NCI-H2196 (cell line): Measurements from ENCODE around the gene CYSLTR2.

Experiments
- DNase-seq: peaks from one replicate; lab custom pipeline; 2025; ENCODE audit not compliant: unreplicated experiment; lab: John Stamatoyannopoulos, UW

The CYSLTR2 gene, protein sequence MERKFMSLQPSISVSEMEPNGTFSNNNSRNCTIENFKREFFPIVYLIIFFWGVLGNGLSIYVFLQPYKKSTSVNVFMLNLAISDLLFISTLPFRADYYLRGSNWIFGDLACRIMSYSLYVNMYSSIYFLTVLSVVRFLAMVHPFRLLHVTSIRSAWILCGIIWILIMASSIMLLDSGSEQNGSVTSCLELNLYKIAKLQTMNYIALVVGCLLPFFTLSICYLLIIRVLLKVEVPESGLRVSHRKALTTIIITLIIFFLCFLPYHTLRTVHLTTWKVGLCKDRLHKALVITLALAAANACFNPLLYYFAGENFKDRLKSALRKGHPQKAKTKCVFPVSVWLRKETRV

DNA sequence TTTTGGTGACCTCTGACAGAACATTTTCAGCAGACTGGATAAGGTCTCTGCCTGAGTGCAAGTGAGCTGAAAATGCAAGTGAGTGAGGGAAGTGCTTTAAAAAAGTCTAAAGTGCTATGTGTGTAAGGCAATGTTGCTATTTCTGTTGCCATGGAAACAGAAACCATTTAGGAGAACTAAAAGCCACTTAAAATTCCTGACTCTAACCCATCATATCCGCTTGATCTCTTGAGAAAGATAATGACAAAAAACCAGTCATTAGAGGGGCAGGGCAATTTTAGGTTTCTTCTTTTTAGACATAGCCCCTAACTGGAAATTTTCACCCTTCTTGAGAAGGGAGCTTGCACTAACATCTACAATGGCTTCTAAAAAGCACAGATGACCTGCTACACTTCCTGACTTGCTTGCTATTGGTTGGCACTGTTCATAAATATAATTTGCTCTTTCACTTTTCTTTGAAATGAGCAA, at the start of gene CYSLTR2:
TSS of gene CYSLTR2 (plus strand) at position 458 of the 468 bp plus-strand sequence. CDS start 52,889 bp downstream, outside the sequence.
- no peak for DNase-seq

DNA sequence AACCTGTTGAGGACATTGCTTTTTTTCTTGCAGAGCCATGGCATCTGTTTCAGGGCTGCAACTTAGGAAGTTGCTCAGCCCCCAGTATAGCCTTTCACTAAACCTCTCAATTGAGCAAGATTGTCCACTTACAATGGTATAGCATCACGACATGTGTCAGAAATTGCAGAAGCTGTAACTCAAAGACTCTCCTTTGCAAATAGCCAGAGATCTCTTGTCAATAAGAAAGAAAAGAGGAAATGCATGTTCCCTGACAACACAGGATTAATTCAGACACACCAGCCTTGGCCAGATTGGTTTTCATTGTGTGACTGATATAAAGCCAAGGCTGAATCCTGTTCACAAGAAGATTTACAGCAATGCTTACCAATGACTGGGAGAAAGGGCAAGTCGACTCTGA, 38.7 kb upstream of the CYSLTR2 start:
- DNase-seq = no peak

DNA sequence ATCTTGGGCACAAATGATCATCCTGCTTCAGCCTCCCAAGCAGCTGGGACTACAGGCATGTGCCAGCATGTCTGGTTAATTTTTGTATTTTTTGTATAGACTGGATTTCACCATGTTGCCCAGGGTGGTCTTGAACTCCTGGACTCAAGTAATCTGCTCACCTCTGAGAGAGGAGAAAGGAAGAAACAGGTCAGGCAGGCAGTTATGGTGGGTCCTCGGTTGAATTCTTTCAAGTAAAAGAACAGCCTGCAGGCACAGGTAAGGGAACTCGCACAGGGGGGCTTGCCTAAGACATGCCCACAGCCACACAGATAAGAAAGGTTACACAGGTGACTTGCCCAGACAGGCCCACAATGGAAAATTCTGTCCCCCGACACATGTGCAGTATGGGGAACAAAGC, 34.8 kb upstream of the CYSLTR2 start:
- DNase-seq = no peak

DNA sequence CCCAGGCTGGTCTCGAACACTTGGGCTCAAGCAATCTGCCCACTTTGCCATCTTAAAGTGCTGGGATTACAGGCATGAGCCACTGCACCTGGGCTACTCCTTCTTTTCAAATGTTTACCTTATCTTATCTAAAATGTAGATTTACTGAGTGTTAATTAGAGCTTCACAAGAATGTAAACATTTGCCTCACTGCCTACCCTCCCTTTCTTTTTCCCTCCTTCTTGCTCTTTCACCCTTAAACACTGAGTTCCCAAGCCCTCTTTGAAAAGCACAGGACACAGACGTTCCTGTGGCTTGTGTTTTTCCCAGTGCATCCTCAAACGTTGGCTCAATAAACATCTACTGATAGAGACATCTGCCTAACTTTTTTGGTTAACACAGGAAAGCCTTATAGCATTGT, 32.7 kb upstream of the CYSLTR2 start:
- DNase-seq = no peak

DNA sequence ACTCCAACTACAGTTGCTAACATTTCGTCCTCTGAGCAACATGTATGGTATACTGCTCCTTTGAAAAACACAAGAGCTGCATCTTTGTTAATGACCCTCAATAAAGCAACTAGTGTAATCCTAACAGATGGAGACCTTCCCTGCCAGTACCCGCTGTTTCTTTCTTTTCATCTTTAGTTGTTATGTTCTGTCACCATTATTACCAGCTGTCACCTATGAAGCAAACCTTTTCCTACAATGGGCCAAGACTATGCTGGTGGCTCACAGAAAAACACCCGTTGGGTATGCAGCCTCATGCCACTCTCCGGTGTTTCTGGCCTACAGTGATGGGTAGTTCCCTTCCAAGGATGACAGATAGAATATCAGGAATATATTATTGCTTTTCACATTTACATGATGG, 29.7 kb upstream of the CYSLTR2 start:
- no peak for DNase-seq

DNA sequence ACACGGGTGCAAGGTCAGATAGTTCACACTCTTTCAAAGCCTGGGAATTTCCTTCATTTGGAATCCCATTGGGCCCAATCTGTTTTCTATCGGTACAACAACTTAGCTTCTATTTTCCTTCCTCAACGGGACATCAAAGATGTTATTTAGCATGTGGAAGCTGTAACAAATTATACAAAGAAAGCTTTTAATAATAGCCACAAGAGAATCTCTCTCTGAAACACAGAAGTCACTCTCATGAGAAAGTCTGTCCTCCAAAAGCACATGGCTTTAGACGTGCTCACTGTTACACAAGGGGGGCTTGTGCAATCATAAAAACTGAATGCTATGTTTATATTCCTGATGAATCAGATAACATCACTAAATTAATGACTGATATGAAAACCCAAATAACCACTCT, 28.9 kb upstream of the CYSLTR2 start:
- no peak for DNase-seq

DNA sequence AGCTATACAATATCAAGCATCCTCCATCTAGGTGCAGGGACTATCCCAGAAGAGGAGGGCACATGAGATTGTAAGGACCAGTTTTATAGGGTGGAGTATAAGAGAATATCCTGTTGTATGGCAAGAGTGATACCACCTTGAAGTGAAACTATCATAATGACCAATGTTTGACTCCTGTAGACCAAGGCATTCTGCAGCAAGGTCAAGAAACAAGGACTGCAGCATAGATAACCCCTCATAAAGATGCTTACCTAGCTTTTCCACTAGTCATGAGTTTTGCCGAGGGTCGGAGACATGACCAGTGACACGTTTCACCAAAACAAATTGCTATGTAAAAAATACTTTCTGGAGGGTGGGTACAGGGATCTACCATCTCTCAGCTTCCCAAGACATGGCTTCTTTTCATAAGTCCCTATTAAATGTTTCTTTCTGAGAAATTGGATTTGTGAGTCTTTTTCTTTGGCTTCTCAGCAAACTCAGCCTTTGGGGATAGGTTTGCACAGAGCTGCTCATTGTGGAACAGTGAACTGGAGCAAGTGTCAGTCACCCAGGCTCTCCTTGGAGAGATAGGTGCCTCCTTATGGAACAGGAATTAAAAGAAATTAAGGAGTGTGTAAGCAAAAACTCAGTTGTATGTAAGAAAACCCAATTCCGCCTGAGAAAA, 28.2 kb upstream of the CYSLTR2 start:
- no peak for DNase-seq

DNA sequence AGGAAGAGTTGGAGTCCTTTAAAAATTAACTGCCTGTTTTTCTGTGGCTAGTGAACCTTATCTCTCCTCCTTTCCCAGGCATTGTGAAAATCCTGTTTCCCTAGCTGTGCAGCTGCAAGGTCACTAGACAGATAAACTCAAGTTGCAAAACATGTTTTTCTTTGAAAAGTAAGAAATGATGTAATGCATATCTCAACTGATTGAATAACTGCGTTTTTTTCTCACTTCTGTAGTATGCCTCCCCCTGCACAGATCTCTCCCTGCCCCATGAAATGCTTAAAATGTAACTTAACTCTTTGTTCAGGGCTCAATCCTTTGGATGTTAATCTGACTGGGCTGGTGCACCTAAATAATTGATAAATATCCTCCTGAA, 27.7 kb upstream of the CYSLTR2 start:
- DNase-seq = no peak

DNA sequence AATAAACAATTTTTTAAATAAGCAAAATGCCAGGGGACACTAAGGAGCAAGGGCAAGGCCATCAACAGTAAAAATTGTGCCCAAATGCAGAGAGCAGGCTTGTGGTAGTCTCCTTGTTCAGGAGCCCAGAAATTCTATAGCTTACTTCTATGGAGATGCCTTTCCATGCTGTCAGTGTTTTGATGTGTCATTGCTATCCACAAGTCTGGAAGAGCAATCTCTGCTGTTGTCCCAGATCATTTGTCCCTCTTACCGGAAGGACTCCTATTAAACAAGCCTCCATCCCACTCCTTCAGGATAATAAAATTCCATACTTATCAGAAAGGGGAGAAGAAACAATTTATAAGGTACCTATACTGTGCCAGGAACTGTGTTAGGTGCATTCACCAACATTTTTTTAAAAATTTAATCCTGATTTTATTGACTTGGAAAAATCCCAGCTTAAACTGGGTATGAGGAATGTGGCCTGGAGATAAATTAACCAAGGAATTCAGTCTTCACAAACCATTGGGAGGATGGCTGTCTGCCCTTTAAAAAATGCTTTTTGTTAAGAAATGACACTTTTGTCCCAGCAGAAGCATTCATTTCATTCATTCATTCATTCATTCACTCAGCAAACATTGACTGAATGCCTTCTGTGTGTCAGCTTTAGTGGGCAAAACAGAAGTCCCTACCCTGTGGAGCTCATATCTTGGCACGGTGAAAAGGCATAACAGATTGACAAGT, 26.8 kb upstream of the CYSLTR2 start:
- no peak for DNase-seq

DNA sequence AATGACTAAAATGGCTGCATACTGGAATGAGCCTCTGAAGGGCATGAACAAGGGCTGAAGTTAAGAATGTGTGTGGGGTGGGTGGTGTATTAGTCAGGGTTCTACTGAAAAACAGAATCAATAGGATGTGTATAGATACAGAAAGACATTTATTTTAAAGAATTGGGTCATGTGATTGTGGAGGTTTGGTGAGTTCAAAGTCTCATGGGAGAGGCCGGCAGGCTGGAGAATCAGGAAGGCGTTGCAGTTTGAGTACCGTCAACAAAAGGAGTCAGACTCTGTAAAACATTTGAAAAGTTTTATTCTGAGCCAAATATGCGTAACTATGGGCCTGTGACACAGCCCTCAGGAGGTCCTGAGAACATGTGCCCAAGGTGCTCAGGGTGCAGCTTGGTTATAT, 24.5 kb upstream of the CYSLTR2 start:
- DNase-seq = no peak

DNA sequence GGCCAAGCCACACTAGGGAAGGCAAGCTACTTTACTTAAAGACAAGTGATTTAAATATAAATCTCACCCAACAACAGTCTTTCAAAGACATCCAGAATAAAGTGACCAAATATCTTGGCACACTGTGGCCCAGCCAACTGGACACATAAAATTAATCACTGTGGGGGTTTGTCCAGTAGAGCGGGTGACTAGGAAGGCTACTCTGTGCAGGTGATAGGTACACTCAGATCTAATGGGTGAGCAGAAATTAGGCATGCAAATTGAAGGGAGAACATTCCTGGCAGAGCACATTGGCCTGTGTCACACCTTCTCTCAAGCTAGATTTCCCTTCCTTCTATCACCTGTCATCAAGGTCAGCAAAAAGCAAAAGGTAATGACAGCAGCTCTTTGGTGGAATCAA, 23.4 kb upstream of the CYSLTR2 start:
- no peak for DNase-seq

DNA sequence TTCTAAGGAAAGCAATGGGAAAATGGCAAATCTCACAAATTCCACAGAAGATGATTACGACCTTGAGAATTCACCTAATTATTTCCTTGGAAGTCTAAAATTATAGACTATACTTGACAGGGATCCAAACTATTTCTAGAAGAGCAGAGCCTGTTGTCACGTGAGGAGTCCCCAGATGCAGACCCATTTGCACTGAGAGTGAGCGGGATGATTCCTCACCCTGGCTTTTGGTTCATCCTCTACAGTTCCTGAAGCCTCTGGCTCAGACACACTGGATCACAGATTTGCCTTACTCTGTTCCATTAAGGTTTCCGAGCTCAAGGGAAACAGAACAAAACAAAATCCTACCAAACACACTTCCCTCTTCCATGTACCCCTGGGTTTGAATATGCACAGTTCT, 23.0 kb upstream of the CYSLTR2 start:
- DNase-seq = no peak

DNA sequence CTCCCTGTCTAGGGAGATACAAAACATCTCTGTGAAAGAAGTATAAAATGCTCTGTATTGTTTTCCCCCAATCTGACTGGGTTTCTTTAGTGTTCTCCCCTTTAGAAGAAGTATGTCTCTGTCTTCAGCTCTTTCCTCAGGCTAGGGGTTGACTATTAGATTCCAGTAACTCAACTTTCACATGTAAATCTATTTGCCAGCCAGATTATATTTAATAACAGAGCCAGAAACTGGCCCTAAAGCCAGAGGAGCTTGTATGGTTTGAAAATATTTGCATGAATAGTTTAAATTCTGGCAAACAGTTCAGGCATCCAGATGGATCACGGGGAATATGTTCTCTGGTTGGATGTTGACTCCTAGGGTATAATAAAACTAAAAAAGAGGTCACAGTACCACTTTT, 22.3 kb upstream of the CYSLTR2 start:
- DNase-seq = no peak

DNA sequence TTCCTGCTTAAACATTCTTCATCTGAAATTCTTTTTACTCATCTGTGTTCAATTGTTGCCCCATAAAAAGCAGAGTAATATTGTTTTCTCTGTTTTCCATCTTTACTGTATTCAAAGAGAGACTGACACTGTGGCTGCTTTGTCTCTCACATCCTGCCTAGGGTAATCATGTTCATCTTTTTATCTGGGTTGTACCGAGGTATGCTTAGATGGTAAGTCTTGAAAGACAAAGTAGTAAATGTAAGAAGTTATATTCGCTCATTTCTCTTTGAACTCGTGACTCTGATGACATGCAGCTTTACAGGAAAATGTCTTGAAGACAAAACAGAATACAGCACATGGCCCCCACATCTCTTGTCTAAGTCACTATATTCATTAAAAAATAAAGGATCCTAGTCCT, 20.0 kb upstream of the CYSLTR2 start:
- no peak for DNase-seq

DNA sequence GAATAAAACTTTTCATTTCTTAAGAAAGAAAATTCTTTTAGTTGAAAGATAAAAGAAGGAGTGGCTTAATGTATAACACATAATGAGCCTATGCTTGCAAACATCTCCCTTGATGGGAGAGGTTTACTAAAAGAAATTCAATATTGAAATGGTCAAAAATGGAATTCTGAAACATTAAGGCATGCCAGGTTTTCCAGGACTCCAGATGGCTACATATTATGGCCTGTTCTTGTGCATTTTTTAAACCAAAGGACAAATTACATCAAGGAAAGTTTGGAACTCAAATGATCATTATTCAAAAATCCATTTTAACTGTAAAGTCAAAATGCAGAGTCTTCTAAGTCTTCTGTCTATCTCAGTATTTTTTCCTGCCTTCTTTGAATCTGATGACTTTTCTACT, 19.1 kb upstream of the CYSLTR2 start:
- DNase-seq = no peak

DNA sequence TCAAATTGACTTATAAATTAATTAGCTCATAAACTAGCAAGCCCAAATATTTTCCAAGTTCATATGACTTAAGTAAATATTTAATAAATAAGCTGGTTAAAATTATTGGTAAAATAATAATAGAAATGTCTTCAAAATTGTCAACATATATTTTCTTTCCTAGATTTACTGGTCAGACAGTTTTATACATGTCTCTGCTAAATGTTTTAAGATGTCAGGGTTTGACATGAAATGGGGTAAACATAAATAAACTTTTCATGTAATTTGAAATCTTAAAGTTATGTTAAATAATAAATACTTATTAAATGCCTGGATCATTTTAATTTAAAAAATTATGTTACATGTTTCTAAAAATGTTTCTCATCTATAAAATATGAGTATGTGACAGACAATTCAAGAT, 18.3 kb upstream of the CYSLTR2 start:
- no peak for DNase-seq

DNA sequence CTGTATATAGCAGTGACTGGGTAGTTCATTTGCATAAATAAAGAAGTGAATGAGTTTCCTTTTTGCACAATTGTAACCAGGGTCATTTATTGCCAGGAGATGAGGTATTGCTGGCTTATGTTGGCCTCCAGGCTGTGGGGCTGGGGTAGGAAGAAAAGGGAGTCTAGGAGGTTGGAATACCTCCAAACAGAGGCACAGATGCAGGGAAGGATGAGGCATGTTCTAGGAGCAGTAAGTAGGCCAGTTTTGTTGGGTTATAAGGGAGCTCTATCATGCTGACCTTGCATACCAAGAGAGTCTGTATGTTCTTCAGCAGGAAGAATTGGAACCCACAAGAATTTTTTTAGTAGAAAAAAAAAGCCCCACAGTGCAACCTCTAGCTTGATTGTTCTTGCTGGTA, 17.2 kb upstream of the CYSLTR2 start:
- DNase-seq = no peak

DNA sequence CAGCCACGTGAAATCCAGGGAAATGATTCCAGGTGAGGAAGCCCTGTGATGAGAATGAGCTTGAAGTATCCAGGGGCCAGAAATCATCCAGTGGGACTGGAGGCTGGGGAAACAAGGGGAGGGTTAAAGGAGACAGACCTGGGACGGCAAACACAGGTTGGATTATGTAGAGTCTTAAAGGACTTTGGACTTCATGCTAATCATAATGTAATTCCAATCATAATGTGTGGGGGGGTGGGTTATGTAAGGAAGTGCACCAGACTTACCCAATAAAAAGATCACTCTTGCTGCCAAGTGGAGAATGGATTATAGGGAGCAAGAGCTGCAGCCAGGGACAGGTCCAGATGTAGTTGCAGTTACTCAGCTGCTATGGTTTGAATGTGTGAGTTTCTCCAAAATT, 16.1 kb upstream of the CYSLTR2 start:
- DNase-seq = no peak

DNA sequence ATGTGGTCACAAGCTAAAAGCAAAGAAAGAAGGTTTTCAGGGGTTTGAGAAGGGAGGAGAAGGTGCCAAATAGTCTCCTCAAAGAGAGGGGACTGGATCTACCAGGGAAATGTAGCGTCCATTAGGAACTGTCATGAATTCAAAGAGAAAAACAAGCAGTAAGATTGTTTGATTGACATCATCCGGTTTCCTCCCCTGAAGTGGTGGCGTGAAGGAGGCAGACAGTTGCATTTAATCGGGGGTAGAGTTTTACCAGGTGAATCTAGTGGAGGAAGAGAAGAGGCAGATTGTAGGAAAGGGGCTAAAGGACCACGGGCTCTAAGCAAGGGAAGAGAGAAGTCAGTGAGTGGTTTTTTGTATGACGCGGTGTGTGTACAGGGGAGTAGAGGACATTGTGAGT, 13.0 kb upstream of the CYSLTR2 start:
- no peak for DNase-seq

DNA sequence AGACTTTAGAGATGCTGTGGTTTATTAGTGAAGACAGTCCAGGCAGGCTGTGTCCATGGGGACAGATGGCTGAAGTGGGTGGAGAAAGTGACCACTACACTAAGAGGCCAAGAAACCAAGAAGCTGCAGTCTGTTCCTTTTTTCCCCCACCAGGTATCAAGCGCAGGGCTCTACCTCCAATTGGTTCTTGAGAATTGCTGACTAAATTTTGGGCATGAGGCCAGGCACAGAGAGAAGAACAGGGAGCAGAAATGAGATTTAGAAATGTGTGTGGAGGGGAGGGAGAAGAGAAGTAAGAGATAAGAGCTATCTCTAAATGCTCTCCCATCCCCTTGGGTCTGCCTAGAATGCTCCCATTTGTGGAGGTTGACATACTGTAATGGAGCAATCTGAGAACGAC, 12.3 kb upstream of the CYSLTR2 start:
- DNase-seq = no peak

DNA sequence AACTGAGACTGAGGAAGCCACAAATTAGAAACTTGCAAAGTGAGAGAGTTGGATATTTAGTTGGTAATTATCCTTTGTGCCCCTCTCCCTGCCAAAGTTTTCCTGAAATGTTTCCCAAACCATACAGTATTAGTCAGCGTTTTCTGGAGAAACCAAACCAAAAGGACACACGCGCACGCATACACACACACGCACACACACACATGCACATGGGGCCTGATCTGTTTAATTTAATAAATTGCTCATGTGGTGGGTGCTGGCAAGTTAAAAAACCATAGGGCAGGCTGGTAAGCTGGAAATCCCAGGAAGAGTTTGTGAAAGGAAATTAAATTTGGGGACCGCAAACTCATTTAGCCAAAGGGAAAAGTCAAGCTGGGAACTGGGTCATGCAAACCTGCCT, 11.7 kb upstream of the CYSLTR2 start:
- DNase-seq = no peak

DNA sequence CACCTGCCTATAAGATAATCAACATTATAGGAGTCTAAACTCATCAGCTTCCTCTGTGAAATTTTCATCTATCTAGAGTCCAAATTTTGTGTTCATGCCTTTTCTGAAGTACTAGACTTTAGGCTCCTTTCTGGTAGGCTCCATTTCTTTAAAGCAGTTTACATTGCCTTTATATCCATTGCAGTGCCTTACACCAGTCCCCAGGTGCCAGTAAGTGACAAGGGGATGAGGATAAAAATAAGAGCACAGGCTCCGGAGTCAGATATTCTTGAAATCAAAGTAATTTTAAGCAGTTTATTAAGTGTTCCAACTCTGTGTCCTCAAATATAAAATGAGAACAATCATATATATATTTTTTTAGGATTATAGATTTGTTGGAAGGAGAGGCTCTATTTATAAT, 10.6 kb upstream of the CYSLTR2 start:
- DNase-seq = no peak
